Stimulated activated CD4-positive, alpha-beta T cell treated with anti-CD3 and anti-CD28 coated beads, Interleukin-1b, Interleukin-23, amount 100 ng/mL, for 4 hours (primary cell): ENCODE measurements around the gene HLA-DMB.

Experiments used
- DNase-seq, 2 donors: peaks; one replicate each; pipeline ENCODE4 v3.0.0-alpha.2; 2020; ENCODE audit warnings: low read depth in 2 of 2

The HLA-DMB gene

DNA sequence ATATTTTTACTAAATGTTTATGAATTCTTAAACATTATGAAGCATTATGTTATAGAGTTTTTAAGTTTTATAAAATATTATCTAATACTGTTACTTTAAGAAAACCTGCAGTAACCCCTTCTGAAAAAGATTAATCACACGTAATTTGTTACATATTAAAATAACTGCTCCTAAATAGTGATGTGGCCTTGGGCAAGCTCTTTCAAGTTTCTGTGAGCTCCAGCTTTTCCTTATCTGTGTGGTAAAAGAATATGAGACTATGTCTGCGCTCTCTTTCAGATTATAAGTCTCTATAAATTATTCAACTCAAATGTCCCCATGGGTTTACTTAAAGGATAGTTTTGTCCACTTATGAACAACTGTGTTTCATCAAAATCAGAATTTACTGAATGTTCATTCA is 31.9 kb downstream of the HLA-DMB start:
- no peak for DNase-seq

DNA sequence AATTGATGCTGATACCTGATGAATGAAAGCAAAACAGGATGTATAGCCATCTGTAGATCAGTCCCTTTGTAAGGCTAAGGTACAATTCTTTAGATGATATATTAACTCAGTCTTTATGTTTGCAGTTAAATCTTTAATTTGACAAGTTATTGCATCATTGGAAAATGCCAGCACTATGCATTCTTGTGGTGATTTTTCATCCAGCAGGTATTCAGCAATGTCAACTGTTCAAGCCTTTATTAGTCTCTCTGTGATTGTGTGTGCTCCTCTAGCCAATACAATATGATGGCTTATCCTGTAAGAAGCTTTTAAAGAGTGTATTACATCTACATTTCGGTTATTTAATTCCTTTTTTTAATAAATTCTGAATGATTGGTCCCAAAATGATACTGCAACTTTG is 34.3 kb downstream of the HLA-DMB start:
- DNase-seq = no peak

DNA sequence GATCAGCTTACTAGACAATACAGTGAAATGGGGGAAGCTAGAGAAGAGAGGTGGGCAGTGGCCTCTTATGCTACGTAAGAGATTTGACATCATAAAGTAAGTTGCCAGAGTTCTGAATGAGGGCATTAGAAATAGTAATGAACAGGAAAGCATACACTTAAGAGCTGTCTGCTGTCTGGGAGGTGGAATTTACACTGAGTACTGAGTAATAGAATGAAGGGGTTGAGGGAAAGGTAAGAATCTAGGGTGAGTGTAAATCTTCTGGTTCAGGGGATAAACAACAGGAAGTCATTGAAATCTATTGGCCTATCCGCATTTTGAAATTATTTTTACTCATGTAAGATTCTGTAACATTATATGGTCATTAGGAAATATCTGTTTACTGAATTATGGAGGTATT is 35.8 kb downstream of the HLA-DMB start:
- DNase-seq = no peak

DNA sequence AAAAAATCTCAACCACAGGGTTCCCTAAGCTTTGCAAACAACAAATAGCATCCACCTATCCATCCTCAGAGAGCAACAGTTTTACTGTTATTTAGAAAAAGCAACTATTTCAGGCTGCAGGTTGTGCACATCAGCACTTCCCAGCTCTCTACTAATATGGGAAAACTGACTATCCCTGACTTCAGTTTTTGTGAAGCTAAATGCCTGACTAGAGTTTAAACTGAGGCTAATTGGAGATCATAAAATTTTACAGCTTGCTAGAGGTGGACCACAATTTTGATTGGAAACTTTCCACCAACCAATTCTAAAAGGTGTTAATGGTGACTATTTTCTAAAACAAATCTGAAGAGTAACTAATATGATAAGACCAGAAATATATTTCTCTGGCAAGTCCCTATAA is 36.9 kb downstream of the HLA-DMB start:
- no peak for DNase-seq

DNA sequence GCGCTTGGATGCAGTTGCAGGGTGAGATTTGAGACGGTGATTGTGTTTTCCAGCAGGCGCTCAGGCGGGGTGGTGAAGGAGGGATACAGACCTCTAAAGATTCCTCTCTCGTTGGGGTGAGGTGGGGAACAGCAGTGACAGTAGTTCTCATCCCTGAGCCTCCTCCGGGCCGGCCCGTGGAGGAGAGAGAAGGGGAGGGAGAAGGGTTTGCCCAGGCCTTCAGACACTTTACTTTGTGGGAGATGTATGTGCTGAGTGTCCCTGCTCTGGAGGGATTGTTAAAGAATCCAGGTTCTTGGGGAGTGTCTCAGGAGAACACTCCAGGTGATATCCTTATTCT is 45.9 kb downstream of the HLA-DMB start:
- DNase-seq = no peak

DNA sequence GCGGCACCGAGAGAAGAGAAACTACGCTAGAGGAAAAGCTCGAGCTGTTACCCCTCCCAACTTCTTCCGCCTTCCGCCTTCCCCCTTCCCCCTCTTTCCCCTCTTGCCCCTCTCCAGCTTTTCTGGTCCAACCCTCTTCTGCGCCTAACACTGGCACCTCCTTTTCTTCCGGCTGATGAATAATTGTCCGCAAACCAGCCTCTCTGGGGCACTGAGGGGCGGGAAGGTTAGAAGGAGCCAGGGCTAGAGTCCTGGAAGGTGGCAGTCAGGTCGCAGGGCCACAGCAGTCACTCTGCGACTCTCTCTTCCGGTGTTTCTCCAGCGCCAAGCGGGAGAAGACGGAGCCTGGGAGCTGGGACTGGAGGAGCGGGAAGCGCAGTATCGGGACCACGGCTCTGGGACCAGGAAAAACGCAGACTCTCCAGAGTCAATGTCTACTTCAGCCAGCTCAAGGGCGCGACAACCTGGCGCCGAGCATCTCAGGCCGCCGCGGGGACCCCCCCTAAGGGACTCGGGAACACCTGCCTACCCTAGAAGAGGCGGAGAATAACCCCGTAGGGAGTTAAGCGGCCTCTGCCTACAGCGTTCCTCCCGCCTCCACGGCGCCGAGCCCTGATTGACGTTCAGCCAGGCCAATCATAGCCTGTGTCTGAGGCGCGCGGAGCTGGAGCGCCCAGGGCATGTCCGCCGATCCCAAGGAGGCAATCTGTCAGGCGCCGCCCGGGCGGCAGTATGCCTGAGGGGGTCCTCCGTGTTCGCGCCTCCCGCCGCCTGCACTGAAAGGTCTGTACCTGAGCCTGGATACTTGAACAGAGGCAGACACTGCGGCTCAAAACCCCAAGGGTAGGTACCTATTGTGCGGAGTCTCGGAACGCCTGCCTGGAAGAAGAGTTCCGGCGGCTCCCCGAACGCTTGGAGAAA is 46.5 kb downstream of the HLA-DMB start:
- peak; percentile 93 to 96 for DNase-seq

DNA sequence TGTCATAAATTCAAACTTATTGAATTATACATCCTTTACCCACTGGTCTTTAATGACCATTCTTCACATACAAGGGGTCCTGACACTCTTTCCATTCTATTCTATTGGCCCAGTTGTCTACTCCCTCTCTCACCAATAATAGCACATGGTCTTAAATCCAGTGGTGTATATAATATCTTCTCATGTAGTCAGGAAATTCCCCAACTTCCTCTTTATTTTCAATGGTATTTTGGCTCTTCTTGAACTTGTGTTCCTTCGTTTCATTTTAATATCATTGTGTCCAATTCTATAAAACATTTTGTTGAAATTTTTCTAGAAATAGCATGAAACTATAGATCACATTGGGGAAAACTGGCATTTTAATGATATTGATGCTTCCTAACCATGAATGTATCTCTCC is 50.0 kb downstream of the HLA-DMB start:
- DNase-seq = no peak

DNA sequence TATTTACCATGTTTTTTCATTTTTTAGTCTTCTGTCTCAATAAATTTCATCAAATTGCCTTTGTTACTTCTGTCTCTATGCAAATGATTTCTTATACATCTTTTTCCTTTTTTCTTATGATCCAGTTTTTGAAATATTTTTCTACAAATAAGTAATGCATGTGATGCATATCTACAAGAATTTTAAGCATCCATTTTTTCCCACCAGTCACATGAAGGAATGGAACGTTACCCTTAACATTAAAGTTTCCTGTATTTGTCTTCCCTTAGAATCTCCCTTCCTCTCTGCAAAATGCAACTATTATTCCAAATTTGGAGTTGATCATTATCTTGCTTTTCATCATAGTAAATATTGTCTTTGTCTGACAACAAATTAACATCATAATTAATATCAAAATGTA is 51.3 kb downstream of the HLA-DMB start:
- no peak for DNase-seq

DNA sequence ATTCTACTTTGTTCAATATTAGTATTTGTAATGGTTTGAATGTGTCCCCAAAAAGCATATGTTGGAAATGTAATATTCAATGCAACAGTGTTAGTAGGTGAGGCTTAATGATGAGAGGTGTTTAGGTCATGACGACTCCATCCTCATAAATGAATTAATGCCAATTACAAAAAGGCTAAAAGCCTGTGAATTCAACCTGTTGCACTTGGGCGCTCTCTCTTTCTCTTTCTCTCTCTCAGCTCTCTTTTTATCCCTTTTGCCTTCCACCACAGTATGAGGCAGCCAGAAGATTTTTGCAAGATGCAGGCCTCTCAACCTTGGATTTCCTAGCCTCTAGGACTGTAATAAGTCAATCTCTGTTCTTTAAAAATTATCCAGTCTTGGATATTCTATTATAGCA is 52.3 kb downstream of the HLA-DMB start:
- no peak for DNase-seq

DNA sequence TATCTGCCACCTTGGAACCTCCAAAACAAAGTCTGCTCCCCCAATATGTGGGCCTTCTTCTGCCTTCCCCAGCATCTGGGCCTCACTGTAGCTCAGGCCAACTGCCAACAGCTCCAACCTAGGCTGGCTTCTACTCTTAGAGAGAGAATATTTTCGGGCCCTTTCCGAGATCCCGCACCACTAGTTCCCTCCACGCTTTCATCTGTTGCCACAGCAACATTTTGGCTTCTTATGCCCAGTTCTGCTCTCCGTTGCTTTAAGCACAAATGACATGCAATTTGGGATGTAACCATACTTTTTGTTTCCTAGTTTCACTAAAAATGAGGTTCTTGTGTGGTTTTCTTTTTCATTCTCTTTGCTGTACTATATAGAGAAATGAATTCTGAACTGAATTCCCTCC is 53.2 kb downstream of the HLA-DMB start:
- DNase-seq = no peak

DNA sequence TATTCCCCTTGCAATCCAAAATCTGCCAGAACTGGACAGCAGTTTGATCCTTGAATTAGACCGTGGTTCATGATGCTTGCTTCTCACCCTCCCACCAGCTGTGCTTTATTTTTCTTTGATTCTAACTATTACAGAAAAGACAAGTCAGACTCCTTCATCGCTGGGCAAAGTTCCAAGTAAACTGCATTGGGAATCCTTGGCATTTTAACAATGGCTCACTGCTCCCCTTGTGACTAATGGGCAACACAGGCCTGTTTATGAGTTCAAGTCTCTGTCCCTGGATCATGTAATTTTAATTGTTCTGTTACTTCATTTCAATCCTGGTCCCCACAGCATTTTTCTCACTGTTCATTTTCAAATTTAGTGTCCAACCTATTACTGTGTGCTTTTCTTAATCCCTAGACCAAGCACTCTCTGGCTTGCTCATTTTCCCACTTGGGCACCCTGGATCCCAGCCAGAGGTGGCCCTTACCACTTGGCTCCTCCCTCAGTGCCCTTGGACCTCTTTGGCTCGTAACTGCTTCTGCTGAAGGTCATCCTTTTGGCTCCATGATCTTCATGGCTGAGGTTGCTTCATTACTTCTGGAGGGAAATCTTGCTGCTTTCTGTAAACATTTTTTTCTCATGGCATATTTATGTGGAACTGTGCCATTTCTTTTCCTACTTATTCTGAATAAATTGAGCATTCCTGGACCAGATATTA is 54.0 kb downstream of the HLA-DMB start:
- DNase-seq = no peak

DNA sequence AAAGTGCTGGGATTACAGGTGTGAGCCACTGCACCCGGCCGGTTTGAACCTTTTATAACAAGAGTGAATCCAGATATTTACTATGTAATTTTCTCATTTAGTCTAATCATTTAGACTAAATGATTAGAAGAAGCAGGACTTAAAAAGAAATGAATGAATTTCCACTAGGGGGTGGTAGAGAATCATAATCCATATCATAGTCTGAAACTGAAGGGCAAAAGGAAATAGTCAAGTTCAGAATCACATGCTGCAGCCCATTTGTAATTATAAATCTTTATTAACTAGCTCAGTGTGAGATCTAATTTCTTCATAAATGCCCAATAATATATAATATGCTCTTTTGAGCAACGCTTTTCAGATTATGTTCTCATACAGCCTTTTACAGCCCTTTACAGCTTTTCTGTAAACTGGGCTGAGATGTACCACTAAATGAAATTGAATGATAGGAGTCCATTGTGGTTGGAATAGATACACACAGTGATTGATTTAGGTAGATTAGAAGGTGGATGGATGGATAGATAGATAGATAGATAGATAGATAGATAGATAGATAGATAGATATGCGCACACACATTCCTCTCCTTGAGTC is 55.0 kb downstream of the HLA-DMB start:
- no peak for DNase-seq
